Hepatic stellate cell (primary cell): ENCODE measurements around the gene AHNAK.
A peak's percentile ranks its signal among the peaks of the same experiment; 100 is the strongest.

Experiments
- DNase-seq: peaks from one replicate; pipeline ENCODE4 v3.0.0; 2011; ENCODE audit warnings: low spot score

The AHNAK gene

DNA sequence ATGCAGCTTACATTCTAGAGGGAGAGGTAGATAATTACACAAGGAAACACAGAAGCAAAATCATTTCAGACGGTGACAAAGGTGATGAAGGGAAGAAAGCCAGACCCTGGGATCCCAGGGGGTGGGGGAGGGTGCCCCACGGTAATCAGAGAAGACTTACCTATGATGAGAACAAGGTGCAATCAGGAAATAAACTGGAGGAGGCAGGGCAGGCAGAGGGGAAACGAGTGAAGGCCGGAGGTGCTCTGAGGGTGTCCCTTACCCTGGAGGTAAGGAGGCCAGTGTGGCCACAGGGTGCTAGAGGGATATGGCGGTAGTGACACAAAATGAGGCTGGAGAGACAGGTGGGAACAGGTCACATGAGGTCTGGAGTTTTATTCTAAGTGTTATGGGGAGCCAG, 141.7 kb downstream of the AHNAK start:
- DNase-seq, result no peak

DNA sequence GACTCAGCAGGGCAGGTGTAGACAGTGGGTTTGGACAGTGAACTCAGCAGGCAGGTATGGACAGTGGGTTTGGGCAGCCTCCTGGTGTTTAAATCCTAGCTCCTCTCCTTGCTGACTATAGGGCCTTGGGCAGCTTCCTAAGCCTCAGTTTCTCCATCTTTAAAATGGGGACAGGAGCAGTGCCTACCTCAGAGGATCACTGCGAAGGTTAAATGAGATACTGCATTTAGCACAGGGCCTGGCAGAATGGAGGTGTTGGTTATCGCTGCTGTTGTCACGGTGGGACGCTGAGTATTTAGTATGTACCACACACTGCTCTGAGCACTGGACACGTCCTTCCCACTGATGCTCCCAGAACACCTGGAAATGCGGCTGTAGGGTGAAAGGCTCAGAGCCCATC, 142.2 kb downstream of the AHNAK start:
- DNase-seq, result no peak

DNA sequence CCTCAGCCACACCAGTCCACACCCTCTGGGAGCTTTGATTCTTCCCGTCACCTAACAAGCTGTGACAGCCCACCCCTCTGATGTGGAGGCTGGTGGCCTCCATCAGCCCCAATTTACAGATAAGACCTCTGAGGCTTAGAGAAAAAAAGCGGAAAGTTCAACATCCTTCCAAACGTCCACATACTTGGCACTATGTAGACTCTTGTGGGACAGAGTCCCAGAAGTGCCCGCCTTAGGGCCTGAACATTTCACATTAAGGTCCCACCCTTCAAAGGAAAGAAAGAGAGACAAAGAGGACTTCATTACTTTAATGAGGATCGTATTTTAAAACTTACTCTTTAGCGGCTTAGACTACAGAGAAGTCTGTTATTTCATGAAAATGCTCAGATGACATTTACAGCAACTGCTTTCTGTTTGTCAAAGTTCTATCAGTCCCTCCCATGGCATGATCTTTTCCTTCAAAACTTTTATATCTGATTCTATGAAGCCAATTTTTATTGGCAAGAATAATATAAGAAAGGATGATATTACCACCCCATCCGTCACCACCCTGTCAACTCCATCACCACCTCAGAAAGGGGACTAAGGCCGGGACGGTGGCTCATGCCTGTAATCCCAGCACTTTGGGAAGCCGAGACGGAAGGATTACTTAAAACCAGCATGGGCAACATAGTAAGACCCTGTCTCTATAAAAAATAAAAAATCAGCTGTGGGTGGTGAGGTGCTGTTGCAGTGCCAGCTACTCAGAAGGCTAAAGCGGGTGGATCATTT, 143.5 kb downstream of the AHNAK start:
- no peak for DNase-seq

DNA sequence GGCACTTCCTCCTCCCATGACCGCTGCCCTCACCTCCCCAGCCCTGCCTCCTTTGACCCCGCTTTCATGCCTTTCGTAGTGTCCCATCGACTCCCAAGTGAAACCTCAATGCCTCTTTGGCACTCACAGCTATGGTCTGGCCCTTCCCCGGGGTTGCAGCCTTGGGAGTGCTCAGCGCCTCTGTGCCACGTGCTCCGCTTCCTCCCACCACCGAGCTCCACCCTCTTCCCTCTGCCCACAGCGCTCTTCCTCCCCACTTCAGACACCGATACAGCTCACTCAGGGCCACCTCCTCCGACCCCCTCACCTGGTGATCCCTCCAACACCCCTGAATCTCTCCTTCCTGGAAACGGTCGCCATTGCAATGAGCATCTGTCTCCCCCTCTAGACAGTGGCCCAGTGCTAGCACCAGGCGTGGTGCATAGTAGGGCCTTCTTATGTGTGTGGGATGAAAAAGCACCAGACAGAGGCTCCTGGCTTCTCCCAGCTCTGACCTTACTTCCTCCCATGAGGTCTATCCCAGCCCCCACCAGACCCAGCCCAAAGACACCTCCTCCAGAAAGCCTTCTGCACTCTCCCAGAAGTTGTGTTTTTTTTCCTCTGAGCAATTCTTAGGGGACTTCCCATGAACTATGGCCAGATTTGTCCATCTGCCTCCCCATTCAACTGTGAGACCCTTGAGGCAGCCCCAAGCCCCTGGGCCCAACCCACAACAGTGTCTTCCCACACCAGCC, 144.2 kb downstream of the AHNAK start:
- no peak for DNase-seq

DNA sequence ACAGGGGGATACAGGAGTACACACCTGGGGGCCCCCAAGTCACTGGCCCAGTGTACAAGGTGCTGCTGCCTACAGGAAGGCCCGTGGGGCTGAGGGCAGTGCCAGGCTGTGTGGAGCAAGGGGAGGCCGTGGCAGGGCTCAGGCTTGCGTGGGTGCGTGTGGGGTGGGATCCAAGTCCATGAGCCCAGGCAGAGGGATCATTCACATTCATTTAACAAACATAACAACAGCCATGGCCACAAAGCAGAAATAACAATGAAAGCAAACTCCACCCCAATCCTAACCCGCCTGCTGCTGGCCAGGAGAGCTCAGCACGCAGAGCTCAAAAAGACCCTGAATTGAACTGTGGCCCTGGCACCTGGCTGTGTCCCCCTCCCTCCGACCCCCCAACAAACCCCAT, 144.8 kb downstream of the AHNAK start:
- no peak for DNase-seq

DNA sequence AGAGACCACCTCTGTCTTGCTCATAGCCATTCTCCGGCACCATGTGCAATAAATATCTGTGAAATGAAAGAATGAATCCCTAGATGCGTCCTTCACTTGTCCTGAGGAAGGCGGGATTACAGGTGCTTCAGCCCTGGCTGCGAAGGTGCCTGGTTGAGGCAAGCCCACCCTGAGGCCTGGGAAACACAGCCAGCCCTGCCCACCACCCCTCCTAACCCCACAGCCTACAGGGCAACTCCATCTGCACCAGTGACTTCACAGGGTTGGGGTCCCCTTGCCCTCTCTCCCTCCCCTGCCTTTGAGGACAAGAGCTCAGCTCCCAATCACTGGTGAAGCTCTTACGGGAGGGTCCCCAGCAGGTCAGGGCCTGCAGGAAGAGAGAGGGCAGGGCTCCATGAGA, 145.2 kb downstream of the AHNAK start:
- no peak for DNase-seq

DNA sequence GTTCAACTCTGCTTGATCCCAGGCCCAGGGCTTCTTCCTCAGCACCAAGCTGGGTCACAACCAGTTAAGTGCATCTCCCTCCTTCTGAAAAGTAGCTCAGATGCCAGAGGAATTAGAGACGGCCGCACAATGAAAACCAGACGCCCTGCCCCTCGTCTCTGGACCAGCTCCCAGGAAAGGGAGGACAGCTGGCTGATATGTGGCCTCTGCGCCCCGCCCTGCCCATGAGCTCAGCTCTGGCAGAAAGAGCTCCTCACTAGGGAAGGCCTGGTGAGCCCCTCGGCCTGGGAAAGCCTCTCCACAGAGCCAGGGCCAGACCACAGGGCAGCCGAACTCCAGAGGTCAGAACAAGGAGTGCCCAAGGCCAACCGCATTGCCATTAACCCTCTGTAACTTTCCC, 145.8 kb downstream of the AHNAK start:
- peak; percentile 97 for DNase-seq

DNA sequence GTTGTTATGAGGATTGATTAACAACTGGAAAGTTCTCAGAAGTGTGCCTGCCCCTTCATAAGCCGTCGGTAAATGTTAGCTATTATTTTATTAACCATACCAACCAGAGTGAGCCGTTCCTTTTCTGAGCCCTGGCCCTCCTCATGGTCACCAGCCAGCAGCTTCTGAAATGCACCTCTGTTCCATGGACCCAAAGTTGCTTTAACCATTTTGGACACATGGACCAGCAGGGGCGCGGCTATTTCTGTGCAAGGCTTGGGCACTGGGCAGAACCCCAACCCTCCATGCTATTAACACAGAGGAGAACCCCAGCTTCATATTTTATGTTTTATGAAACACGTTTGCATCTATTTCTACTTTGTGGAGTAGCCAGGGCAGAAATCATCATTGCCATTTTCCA, 146.3 kb downstream of the AHNAK start:
- no peak for DNase-seq

DNA sequence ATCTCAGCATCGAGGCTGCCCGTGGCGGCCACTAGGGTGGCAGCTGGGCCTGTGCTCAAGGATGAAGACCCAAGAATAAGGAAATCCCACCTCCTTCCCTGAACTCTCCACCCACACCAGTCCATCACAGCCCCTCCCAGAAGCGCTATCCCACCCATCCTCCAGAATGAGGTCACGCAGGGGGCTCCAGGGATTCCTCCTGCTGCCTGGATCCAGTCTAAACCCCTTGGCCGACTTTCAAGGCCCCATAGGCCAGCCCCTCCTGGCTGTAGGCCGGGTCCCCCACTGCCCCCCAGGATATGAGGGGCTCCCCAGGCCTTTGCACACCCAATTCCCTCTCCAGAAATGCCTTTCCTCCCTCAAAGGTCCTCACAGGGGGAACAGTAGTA, 146.7 kb downstream of the AHNAK start:
- no peak for DNase-seq

DNA sequence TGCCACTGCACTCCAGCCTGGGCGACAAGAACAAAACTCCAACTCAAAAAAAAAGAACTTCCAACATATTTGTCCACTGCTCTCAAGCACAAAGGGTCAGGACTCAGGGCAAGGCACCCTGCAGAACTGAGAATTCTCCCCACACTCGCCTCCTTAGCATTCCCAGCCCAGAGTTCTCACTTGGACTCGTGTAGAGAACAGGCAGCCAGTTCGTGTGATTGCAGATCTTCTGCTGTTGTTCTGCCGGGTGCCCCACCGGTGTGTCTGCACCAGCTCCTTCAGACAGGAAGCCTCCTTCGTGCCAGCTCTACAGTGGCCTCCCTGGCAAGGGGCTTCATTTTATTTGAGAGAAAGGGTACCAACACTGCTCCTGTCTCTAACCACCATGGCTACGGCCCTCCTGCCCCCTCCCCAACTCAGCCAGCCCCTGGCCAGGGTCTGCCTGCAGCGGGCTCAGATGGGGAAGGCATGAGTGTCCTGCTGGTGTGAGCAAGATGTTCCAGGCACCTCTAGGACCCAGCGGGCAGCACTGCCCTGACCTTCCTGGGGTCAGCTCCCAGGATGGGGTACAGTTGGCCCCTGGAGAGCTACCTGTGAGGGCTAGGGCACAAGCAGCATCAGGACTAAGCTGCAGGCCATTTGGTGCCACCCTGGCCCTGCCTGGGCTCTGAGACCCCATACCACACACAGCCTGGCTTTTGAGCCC, 147.3 kb downstream of the AHNAK start:
- peak; percentile 28 for DNase-seq

DNA sequence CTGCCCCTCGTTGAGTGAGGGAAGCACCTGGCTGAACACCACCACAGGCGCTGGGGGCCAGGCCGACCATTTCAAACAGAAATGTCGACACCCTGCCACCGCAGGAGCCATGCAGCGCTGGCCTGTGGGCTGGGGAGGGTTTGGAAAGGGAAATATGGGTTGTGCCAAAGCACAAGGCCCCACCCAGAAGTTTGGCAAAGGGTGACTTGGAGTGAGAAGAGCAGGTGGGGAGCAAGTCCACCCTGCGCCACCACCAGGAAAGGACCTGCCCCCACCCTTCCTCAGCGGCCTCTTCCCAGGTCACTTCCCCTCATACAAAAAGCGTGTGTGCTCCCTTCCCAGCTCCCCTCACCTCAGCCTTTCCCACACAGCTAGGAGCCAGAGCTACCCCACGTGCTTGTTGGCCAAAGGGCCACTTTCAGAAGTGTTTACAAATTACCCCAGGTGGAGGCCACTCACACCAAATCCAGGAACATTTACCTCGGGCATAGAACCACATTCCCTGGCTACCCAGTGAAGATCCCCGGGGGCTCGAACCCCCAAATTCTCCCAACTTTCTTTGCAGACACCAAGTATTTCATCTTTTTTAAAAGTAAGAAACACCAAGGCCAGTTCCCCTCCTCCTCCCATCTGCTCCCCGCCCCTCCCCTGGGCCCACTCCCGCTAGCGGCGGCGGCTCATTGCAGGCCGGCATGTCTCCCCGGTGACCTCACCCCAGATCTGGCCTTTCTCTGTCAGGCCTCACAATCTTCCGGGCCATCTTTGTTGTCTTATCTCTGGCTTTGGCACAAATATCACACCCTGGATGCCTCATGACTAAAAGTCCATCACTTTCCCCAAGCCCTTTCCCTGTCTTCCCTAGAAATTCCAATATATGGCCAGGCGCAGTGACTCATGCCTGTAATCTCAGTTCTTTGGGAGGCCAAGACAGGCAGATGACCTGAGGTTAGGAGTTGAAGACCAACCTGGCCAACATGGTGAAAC, 148.3 kb downstream of the AHNAK start:
- peak; percentile 62 for DNase-seq

DNA sequence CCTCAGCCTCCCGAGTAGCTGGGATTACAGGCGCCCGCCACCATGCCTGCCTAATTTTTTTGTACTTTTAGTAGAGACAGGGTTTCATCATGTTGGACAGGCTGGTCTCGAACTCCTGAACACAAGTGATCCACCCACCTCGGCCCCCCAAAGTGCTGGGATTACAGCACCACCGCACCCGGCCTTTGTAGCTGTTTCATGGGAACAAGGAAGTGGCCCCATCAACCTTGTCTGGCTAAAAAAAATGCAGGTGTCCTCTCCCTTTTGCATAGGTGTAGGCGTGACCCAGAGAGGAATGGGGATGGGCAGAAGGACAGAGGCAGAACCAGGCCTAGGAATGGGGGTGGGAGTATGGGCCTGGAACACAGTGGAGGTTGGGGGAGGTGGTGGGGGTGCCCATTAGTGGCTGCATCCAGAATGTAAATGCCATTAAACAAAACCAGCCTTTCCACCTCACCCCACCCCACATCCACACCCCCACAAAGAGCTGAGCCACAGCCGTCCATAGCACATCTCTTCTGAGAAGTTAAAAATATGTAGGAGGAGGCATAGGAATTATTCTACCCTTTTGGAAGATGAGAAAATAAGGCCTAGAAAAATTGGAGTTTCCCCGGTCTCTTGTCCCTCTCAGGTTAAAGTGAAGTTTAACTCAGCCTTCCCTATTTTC, 150.6 kb downstream of the AHNAK start:
- no peak for DNase-seq

DNA sequence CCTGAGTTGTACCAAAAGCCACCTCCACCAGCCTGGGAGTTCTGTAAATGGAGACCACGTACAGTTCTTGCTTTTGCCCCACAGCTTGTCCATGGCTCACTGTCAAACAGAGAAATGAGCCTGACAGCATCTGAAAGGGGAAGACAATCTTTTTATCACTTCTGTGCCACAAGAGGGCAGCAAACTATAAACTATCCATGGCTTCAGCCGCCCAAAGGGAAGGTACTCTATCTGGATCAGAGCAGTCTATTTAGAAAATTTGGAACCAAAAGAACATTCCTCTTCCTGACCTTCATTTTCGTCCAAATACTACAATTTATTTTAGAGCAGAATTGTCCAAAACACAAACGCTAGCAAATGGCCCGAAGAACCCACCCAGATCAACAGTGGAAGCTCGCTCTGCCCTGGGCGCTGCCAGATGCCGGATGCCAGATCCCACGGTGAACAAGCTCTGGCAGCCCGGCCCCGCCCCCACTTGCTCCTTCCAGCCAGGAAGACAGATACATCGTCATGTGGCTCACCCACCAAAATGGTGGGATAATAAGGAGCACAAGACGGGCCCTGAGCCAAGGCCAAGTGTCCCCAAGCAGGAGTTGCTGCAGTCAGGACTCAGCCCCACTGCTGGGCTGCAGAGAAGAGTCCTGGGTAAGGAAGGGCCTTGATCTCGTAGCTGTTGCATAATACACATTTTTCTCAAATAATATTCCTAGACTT, 151.6 kb downstream of the AHNAK start:
- peak; percentile 85 for DNase-seq

DNA sequence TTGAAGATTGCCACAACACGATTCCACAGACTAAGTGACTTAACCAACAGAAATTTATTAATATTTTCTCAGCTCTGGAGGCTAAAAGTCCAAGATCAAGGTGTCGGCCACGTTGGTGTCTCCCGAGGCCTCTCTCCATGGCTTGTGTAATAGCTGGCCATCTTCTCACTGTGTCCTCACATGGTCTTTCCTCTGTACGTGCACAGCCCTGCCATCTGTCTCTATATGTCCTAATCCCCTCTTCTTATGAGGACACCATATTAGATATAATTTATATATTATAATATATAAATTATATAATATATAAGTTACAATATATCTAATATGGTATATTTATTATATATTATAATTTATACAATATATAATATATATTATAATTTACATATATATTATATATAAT, 152.9 kb downstream of the AHNAK start:
- DNase-seq, result no peak

DNA sequence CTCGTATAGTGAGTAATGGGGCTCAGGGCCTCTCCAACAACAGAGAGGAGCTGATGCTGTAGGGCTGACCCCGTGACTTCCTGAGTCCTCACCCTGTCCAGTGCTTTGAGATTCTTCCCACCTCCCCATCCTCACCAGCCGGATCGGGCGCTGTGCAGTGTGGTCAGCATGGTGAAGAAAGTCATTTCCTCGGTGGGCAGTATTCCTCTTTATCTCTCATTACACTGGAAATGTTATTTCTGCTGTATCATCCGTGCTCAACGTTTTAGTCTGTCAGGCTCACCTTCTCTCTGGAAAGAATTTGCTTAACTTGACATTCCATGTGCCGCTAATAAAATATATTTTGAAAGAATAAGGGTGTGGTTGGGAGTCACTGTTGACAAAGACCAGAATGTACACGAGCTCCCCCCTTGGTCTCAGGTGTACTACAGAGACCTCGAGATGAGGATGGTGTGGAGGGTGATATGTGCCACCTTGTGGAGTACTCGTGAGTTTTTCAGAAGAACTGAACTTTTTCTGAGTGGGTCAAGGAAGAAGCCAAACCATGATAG, 153.5 kb downstream of the AHNAK start:
- no peak for DNase-seq

DNA sequence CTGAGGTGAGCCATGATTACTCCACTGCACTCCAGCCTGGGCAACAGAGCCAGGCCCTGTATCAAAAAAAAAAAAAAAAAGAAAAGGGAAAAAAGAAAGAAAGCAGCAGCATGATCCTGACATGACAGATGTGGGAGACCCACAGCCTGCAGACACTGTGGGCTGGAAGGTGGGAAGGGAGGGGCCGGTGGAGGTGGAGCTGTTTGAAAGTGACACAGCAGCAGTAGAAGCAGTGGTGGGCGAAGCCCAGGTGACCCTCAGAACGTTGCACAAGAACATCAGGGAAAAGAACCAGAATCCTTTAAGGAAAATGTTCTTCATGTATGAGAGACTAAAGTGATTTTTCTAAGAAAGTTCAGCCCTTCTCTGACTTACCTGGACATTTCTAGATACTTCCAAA, 154.1 kb downstream of the AHNAK start:
- DNase-seq, result no peak

DNA sequence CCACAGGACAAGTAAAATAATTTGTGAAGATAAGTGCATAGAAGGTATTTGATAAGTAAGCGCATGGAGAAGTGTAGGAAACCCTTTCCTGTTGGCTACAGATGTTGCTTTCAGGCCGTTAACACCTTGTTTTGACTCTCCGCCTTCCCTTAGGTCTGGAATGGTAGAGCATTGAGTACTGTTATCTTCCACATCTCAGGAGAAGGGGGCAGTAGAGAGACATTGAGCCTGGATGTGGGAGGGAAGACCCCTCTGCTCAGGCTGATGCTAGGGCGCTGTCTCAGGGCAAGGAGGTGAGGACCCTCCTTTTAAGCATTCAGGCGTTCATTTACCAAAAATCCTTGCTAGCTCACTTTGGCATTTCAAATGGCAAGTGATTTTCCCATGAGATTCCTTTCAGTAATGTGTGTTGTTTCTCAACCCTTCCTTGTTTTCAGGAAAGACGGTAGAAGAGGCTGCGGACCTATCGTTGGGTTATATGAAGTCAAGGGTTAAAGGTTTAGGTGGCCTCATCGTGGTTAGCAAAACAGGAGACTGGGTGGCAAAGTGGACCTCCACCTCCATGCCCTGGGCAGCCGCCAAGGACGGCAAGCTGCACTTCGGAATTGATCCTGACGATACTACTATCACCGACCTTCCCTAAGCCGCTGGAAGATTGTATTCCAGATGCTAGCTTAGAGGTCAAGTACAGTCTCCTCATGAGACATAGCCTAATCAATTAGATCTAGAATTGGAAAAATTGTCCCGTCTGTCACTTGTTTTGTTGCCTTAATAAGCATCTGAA, 154.8 kb downstream of the AHNAK start:
- no peak for DNase-seq

DNA sequence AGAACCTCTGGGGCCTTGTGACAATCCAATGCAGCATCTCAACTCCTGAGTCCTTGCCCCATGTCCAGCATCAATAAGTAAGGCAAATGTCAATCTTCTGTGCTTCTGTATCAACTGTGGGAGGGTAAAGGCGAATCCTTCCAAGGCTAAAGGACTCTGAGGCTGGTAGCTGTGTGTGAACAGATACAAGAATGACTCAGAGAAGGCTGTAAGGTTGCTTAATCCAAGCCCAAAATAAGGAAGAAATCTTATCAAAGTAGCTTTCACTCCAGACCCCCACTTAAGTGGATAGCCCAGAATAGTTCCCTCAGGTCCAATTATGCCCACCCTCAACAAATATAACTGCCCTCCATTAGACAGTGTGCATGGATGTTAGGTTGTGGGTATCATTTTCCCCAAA, 155.9 kb downstream of the AHNAK start:
- DNase-seq, result no peak

DNA sequence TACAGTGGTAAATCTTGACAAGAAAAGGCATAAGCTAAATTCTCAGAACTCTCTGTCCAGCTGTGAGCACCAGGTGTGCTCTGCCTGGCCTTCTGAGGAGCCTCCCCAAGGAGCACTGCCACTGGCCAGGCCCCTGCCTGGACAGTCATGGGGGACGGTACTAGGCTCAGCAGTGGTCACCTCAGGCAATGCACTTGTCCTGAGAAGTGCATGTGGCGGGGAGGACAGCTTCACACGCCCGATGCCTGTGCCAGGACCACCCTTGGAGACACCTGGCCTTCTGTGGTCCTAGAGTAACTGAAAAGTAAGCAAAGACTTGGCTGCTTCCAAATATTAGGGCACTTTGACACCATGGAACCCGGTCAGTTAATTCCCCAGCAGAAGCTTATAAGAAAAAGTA, 156.4 kb downstream of the AHNAK start:
- no peak for DNase-seq

DNA sequence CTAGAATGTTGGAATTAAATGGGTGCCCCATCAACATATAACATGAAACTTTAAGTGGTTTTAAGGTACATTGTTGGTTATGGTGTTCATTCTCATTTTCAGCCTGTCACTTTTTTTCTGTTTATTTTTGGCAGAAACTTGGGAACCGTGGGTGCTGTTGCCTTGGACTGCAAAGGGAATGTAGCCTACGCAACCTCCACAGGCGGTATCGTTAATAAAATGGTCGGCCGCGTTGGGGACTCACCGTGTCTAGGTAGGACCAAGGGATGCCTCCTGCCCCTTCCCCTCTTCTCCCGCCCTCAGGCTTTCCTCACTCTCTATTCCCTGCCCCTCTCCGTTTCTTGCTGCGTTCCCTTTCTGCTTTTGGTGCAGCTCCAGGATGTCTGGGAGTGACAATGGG, 157.6 kb downstream of the AHNAK start:
- DNase-seq, result no peak
